Pancreas (tissue), 10 donors: ENCODE measurements around the gene SMARCD3. TPM values are rescaled to one million over a fixed set of nuclear protein-coding genes. Genes with fewer than 3 reads are reported as not detected.

Source experiments
- ATAC-seq, 4 donors: fragments of 200-7000 bp; cut with Tn5 transposase; one replicate each; pipeline versions ENCODE4 v1.8.0 to v1.9.1; 2020; ENCODE audit warnings: mild to moderate bottlenecking in 4 of 4, moderate library complexity in 4 of 4
- DNase-seq, 6 donors: peaks; one replicate each; pipeline ENCODE4 v3.0.0-alpha.2; 2020
- FAIRE-seq: peaks from 2 replicates; lab custom pipeline; 2012; peaks lifted over from hg19 to GRCh38; lab: Jason Lieb, UNC
- H3K27ac ChIP-seq, 4 donors: fragments of 200-600 bp; sonication (generic); 1 replicate in 3 of 4; 2 replicates in 1 of 4; pipeline versions ENCODE4 v1.5.0 to v1.8.0; 2020
- H3K27me3 ChIP-seq, 4 donors: fragments of 200-600 bp; one replicate each; pipeline ENCODE4 v1.8.0; 2021
- H3K36me3 ChIP-seq, 3 donors: fragments of 200-600 bp; sonication (generic) in 1 of 3; one replicate each; pipeline versions ENCODE4 v1.5.0 to v1.8.0; 2020 to 2021
- H3K4me1 ChIP-seq, 3 donors: fragments of 200-600 bp; one replicate each; pipeline ENCODE4 v1.8.0; 2021
- H3K4me3 ChIP-seq, 4 donors: fragments of 200-600 bp; sonication (generic) in 2 of 4; one replicate each; pipeline versions ENCODE4 v1.5.0 to v1.8.0; 2020 to 2021
- H3K9me3 ChIP-seq, 4 donors: fragments of 200-600 bp; one replicate each; pipeline ENCODE4 v1.8.0; 2021
- WGBS, 2 donors: extraction: QIAGEN DNeasy Blood & Tissue Kit; methylation state at CpG; one replicate each; pipeline ENCODE4 v1.1.7; 2013; 5-methylcytosine and 5-hydroxymethylcytosine counted together
- intact Hi-C, 3 donors: fragments of 100-400 bp; cut with DNase I; formaldehyde crosslinking; loops; one replicate each; pipeline versions ENCODE4 v1.11.1 to v1.14.2; 2022
- polyA plus RNA-seq, 2 donors: library from polyadenylated mRNA; stranded (reverse); fragments of 200-250 nt; gene quantifications; one replicate each; pipeline ENCODE4 v1.2.3, GENCODE V29; 2013
- total RNA-seq, 6 donors: library from RNA; stranded (reverse); fragmentation: NEBNext Ultra II Directional in 4 of 6; extraction: Animal tissue kit (Norgen Biotek cat#: 25700) in 4 of 6; gene quantifications; one replicate each; pipeline versions ENCODE4 v1.2.1 to v1.2.4, GENCODE V29; 2021 to 2023
- TF ChIP-seq, protein P1 (sequence below), 4 donors: fragments of 200-600 bp; sonication (generic) in 3 of 4; IDR thresholded peaks; one replicate each; pipeline versions ENCODE4 v1.5.0 to v1.8.0; 2021; ENCODE audit warnings: antibody characterized with exemption in 4 of 4
- donor health status: healthy with polysubstance abuse.
- donor health status: DM: no; HTN: no; CAD: no; lungs with moderate emphysema.
- donor health status: DM: no; HTN: no; CAD: no.
- donor health status: control.
- donor health status: control.
- donor health status: Bipolar disorder and iron deficiency.
- donor health status: DM: yes; HTN: yes; CAD: no.
- donor health status: DM: no; HTN: no; CAD: no.
- donor health status: DM: no; HTN: no; CAD: no.
- donor health status: DM: yes; HTN: yes; CAD: no.

Gene SMARCD3
- total RNA-seq (10 to 100 TPM; 13.0 to 30.8 (median 15.3) TPM), polyA plus RNA-seq (10 to 100 TPM; 46.6 to 69.9 TPM)

DNA sequence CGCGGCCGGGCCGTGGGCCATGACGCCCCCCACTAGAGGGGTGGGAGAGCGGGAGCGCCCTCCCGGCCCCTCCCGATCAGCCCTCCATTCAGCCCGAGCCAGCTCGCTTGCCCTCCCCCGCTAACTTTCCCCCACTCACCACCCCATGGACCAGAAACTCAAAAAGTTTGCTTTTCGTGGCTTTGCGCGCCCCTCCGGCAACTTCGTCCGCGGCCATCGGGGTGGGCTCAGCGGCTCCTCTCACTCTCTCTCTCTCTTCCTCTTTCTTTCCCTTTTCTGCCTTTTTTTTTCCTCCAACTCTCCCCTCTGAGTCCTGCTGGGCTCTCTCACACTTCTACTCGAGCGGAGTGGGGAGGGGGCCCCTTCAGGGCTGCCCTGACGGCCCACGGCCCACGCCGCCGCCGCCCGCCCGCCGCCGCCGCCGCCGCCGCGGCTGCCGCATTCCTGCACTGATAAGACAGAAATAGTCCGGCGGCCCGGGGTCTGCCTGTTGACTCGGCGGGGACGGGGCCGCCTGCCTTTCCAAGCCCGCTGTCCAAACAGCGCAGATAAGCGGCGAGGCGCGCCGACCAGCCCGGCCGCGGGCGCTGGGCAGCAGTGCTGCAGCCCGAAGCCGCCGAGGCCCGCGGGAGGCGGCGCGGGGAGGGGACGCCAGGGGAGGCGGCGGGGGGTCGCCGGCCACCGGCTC, at the start of gene SMARCD3:
SMARCD3 (minus strand) TSS at position 349 of the 688 bp plus-strand sequence; CDS start at position 217, 132 bp downstream.
- TF ChIP-seq, protein P1, sequence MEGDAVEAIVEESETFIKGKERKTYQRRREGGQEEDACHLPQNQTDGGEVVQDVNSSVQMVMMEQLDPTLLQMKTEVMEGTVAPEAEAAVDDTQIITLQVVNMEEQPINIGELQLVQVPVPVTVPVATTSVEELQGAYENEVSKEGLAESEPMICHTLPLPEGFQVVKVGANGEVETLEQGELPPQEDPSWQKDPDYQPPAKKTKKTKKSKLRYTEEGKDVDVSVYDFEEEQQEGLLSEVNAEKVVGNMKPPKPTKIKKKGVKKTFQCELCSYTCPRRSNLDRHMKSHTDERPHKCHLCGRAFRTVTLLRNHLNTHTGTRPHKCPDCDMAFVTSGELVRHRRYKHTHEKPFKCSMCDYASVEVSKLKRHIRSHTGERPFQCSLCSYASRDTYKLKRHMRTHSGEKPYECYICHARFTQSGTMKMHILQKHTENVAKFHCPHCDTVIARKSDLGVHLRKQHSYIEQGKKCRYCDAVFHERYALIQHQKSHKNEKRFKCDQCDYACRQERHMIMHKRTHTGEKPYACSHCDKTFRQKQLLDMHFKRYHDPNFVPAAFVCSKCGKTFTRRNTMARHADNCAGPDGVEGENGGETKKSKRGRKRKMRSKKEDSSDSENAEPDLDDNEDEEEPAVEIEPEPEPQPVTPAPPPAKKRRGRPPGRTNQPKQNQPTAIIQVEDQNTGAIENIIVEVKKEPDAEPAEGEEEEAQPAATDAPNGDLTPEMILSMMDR (IDR thresholded peaks at IDR 0.05), result no peak
- 0 to 1% methylated on average over 57 to 71 of the region's 71 CpGs for WGBS, 2 donors
- Histone ChIP-seq H3K9me3 (no peaks in the 10 kb centered on the region), H3K36me3 (no peaks in the 10 kb centered on the region), H3K27me3 (no peaks in the 10 kb centered on the region), H3K4me3 (peak within 1 kb of the TSS; percentile 45 to 64 (median 53)), H3K27ac (peak within 1 kb of the TSS; percentile 80 to 88 (median 82)), H3K4me1 (peaks cover 25 to 34% (median 30%) of the 10 kb centered on the region in 3 donors)
- intact Hi-C loops, result loop anchor here in 1 of 3 donors (10.0 kb wide), 1 partner anchor 56 kb away; no protein-coding TSS in a partner anchor
- DNase-seq (peak; percentile 70 to 88 (median 75)), FAIRE-seq (no peak), ATAC-seq (peak; percentile 47 to 64 (median 56))

DNA sequence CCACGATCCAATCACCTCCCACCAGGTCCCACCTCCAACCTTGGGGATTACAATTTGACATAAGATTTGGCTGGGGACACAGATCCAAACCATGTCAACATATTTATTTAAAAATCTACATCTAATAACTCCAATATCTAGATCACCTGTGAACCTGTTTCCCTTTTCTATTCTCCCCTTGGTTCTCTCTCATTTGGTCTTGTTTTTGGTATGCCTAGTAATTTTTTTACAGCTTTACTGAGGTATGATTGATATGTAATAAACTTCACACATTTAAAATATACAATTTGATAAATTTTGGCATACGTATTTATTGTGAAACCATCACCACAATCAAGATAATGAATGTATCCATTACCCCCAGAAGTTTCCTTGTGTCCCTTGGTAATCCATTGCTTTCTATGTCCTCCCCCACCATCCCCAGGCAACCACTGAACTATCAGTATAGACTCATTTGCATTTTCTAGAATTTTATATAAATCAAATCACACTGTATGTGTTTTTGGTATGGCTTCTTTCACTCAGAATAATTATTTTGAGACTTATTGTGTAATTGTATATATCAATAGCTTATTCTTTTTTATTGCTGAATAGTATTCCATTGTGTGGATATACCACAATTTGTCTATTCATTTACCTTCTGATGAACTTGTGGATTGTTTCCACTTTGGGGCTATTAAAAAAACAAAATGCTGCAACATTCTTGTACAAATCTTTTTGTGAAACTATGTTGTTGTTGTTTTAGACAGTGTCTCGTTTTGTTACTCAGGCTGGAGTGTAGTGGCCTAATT, 47.9 kb upstream of the SMARCD3 start:
- intact Hi-C loops, result no loop called here
- ATAC-seq (no peak), DNase-seq (no peak), FAIRE-seq (no peak)
- Histone ChIP-seq H3K36me3 (no peaks in the 10 kb centered on the region), H3K27ac (no peak overlapping the region), H3K4me3 (no peak overlapping the region), H3K27me3 (no peaks in the 10 kb centered on the region), H3K9me3 (no peaks in the 10 kb centered on the region), H3K4me1 (no peaks in the 10 kb centered on the region)
- 44 to 55% methylated on average over 3 of the region's 3 CpGs for WGBS, 2 donors
- TF ChIP-seq, protein P1 (IDR thresholded peaks at IDR 0.05), result no peak

DNA sequence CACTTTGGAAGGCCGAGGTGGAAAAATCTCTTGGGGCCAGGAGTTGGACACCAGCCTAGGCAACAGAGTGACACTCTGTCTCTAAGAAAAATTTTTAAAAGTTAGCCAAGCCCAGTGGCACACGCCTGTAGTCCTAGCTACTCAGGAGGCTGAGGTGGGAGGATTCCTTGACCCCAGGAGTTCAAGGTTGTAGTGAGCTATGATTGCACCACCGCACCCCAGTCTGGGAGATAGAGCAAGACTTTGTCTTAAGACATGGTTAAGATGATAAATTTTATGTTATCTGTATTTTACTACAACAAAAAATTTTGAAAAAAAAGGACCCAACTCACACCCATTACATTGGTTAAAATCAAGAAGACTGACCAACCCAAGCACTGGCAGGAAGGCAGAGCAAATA, 44.4 kb upstream of the SMARCD3 start:
- H3K27ac ChIP-seq, result no peak overlapping the region
- ATAC-seq, result no peak
- H3K36me3 ChIP-seq, result no peaks in the 10 kb centered on the region
- no peak for FAIRE-seq
- WGBS, 2 donors, result 67 to 74% methylated on average over 3 of the region's 3 CpGs
- no peaks in the 10 kb centered on the region for H3K4me1 ChIP-seq
- H3K9me3 ChIP-seq, result no peaks in the 10 kb centered on the region
- H3K27me3 ChIP-seq, result no peaks in the 10 kb centered on the region
- DNase-seq, result no peak
- intact Hi-C loops, result no loop called here
- no peak overlapping the region for H3K4me3 ChIP-seq
- TF ChIP-seq, protein P1 (IDR thresholded peaks at IDR 0.05), result no peak

DNA sequence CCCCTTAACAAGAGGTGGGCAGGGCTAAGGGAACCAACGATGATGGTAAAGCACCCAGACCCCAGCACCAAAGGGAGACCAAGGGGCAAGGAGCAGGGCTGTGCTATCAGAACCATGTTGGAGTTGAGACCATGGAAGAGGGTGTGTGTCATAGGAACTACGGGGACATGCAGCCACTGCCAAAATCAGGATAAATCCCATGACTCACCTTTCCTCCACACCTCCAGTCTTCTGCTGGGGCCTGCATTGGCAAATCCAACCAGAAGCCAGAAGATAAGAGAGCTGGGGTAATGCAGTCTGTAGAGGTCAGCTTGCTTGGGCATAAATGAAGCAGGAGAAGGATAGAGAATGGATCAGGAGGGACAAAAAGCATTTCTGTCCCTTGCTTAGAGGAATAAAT, 42.7 kb upstream of the SMARCD3 start:
- intact Hi-C loops, result no loop called here
- FAIRE-seq (no peak), ATAC-seq (no peak), DNase-seq (no peak)
- no peaks in the 10 kb centered on the region for H3K9me3 ChIP-seq
- no peaks in the 10 kb centered on the region for H3K4me1 ChIP-seq
- H3K4me3 ChIP-seq, result no peak overlapping the region
- no peaks in the 10 kb centered on the region for H3K36me3 ChIP-seq
- H3K27me3 ChIP-seq, result no peaks in the 10 kb centered on the region
- 43 to 55% methylated on average over 2 of the region's 2 CpGs for WGBS, 2 donors
- no peak overlapping the region for H3K27ac ChIP-seq
- TF ChIP-seq, protein P1 (IDR thresholded peaks at IDR 0.05), result no peak
